ENCODE data around the gene ARHGAP31. TPM values are rescaled to one million over a fixed set of nuclear protein-coding genes. Genes with fewer than 3 reads are reported as not detected.
A peak's percentile ranks its signal among the peaks of the same experiment; 100 is the strongest.

The ARHGAP31 gene
- total RNA-seq, 1 experiment from 2014 or later = 7.2 TPM

GRCh38 chr3:119357190-119357589 lies 63.0 kb downstream of the ARHGAP31 start:
- ChIA-PET CTCF (no interaction called here), POLR2A (no interaction called here)
- DNase-seq (ENCODE audit: low spot score) (no peak), ATAC-seq (no peak)
- Mint-ChIP-seq H3K27ac (peak overlapping the region; percentile 17; the same call in 1 of the 2 replicates), H3K36me3 (no peaks in the 10 kb centered on the region), H3K4me3 (no peak overlapping the region), H3K27me3 (ENCODE audit: low read depth) (no peaks in the 10 kb centered on the region), H3K9me3 (peaks cover 3% of the 10 kb centered on the region; the same call in 1 of the 2 replicates), H3K4me1 (peaks cover 67% of the 10 kb centered on the region)
- TF ChIP-seq ETV6 (CRISPR knock-in tag; IDR thresholded peaks at IDR 0.05) (no peak), E2F4 (CRISPR knock-in tag; IDR thresholded peaks at IDR 0.05; ENCODE audit: borderline replicate concordance, low read depth) (no peak), ZNF423 (CRISPR knock-in tag; IDR thresholded peaks at IDR 0.05) (no peak), JAZF1 (CRISPR knock-in tag; IDR thresholded peaks at IDR 0.05) (no peak), CREM (CRISPR knock-in tag; IDR thresholded peaks at IDR 0.05) (no peak), RELA (CRISPR knock-in tag; IDR thresholded peaks at IDR 0.05; ENCODE audit: borderline replicate concordance) (no peak), ZBTB21 (CRISPR knock-in tag; IDR thresholded peaks at IDR 0.05; ENCODE audit: borderline replicate concordance) (no peak), USF1 (CRISPR knock-in tag; IDR thresholded peaks at IDR 0.05) (no peak), NR3C1 (CRISPR knock-in tag; conservative IDR thresholded peaks at IDR 0.05; ENCODE audit: low read depth) (no peak), E2F5 (CRISPR knock-in tag; IDR thresholded peaks at IDR 0.05) (no peak)

GRCh38 chr3:119359476-119360326 lies 65.5 kb downstream of the ARHGAP31 start:
- Mint-ChIP-seq H3K4me3 (peak overlapping the region; percentile 19), H3K4me1 (peaks cover 60% of the 10 kb centered on the region), H3K27me3 (ENCODE audit: low read depth) (no peaks in the 10 kb centered on the region), H3K9me3 (peaks cover 3% of the 10 kb centered on the region; the same call in 1 of the 2 replicates), H3K27ac (peak overlapping the region; percentile 76), H3K36me3 (no peaks in the 10 kb centered on the region)
- DNase-seq (ENCODE audit: low spot score) (no peak), ATAC-seq (peak; percentile 38)
- CTCF ChIA-PET = interaction anchor here (0.6 to 2.2 kb wide), 4 partner anchors 10 to 357 kb away, joined by 3 to 12 read pairs (median 4); no protein-coding TSS in a partner anchor
- TF ChIP-seq CDX4 (CRISPR knock-in tag; IDR thresholded peaks at IDR 0.05; ENCODE audit: borderline replicate concordance) (no peak), SMAD4 (CRISPR knock-in tag; IDR thresholded peaks at IDR 0.05) (no peak), ZNF121 (CRISPR knock-in tag; IDR thresholded peaks at IDR 0.05) (0 out of 2 replicates have a peak, but pooled peaks have one; percentile 37)
- POLR2A ChIA-PET = interaction anchor here (1.0 kb wide), 1 partner anchor 119 kb away, joined by 3 read pairs; the partner anchor contains the start of gene B4GALT4

GRCh38 chr3:119360736-119361462 lies 66.7 kb downstream of the ARHGAP31 start:
- CTCF ChIA-PET = interaction anchor here (0.6 to 2.2 kb wide), 8 partner anchors 8 to 477 kb away, joined by 3 to 12 read pairs (median 4); no protein-coding TSS in a partner anchor
- no peaks in the 10 kb centered on the region for H3K9me3 Mint-ChIP-seq
- TF ChIP-seq SOX15 (CRISPR knock-in tag; IDR thresholded peaks at IDR 0.05) = no peak
- 0 out of 2 replicates have a peak, but pooled peaks have one; percentile 19 for TF ChIP-seq USF2 (CRISPR knock-in tag; IDR thresholded peaks at IDR 0.05)
- TF ChIP-seq E2F1 (CRISPR knock-in tag; IDR thresholded peaks at IDR 0.05) = no peak
- peak; percentile 79; the same call in 1 of the 2 replicates for TF ChIP-seq TEAD1 (CRISPR knock-in tag; IDR thresholded peaks at IDR 0.05)
- peak; percentile 34; the same call in 1 of the 2 replicates for TF ChIP-seq CREM (CRISPR knock-in tag; IDR thresholded peaks at IDR 0.05)
- TF ChIP-seq ETV6 (CRISPR knock-in tag; IDR thresholded peaks at IDR 0.05) = peak; percentile 55; the same call in 1 of the 2 replicates
- no peak for TF ChIP-seq HMGXB4 (CRISPR knock-in tag; IDR thresholded peaks at IDR 0.05)
- peak; percentile 63; the same call in 1 of the 2 replicates for TF ChIP-seq ZBTB43 (CRISPR knock-in tag; IDR thresholded peaks at IDR 0.05)

More at GRCh38 chr3:119360736-119361462, 66.7 kb downstream of the ARHGAP31 start:
- Mint-ChIP-seq H3K27ac (peak overlapping the region; percentile 78), H3K4me3 (peak overlapping the region; percentile 19; the same call in 1 of the 2 replicates), H3K4me1 (peaks cover 68% of the 10 kb centered on the region), H3K27me3 (ENCODE audit: low read depth) (no peaks in the 10 kb centered on the region), H3K36me3 (no peaks in the 10 kb centered on the region)
- ATAC-seq (peak; percentile 72), DNase-seq (ENCODE audit: low spot score) (no peak)
- POLR2A ChIA-PET = interaction anchor here (0.6 to 1.1 kb wide), 9 partner anchors 9 to 1099 kb away, joined by 3 to 5 read pairs (median 3); partner anchors contain the start of gene B4GALT4

All from WTC11 (cell line).